Measurements from ENCODE around the gene DDX47.

DNA sequence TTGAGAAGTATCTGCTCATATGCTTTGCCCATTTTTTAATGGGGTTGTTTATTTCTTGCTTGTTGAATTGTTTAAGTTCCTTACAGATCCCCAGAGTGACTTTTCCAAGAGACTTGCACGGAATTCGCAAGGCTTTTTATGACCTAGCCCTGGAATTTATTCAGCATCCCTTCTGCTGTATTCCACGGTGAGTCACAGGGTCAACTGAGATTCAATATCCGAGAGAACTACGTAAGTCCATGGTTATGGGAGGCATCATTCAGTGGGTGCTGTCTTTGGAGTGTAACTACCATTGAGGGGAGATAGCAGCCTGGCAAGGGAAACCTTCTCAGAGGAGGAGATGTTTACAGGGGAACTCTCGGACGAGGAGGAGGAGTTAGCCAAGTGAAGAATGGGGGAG, 57.3 kb downstream of the DDX47 start:
- TF ChIP-seq, protein P1, sequence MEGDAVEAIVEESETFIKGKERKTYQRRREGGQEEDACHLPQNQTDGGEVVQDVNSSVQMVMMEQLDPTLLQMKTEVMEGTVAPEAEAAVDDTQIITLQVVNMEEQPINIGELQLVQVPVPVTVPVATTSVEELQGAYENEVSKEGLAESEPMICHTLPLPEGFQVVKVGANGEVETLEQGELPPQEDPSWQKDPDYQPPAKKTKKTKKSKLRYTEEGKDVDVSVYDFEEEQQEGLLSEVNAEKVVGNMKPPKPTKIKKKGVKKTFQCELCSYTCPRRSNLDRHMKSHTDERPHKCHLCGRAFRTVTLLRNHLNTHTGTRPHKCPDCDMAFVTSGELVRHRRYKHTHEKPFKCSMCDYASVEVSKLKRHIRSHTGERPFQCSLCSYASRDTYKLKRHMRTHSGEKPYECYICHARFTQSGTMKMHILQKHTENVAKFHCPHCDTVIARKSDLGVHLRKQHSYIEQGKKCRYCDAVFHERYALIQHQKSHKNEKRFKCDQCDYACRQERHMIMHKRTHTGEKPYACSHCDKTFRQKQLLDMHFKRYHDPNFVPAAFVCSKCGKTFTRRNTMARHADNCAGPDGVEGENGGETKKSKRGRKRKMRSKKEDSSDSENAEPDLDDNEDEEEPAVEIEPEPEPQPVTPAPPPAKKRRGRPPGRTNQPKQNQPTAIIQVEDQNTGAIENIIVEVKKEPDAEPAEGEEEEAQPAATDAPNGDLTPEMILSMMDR (conservative IDR thresholded peaks at IDR 0.05; ENCODE audit: low read depth, low read length): no peak
- peak; percentile 36; the same call in 1 of the 2 replicates for TF ChIP-seq POLR2A (IDR thresholded peaks at IDR 0.05; ENCODE audit: low read depth, low read length)
- TF ChIP-seq CEBPB (IDR thresholded peaks at IDR 0.05; ENCODE audit: low read depth, low read length): no peak
- no peak for TF ChIP-seq RAD21 (IDR thresholded peaks at IDR 0.05; ENCODE audit: low read length)
- TF ChIP-seq, protein P2, sequence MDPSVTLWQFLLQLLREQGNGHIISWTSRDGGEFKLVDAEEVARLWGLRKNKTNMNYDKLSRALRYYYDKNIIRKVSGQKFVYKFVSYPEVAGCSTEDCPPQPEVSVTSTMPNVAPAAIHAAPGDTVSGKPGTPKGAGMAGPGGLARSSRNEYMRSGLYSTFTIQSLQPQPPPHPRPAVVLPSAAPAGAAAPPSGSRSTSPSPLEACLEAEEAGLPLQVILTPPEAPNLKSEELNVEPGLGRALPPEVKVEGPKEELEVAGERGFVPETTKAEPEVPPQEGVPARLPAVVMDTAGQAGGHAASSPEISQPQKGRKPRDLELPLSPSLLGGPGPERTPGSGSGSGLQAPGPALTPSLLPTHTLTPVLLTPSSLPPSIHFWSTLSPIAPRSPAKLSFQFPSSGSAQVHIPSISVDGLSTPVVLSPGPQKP (IDR thresholded peaks at IDR 0.05; ENCODE audit: borderline replicate concordance, low read depth, low read length): no peak
- peak; percentile 26; the same call in 1 of the 2 replicates for TF ChIP-seq NFE2L2 (IDR thresholded peaks at IDR 0.05; ENCODE audit: low read depth, low read length)
- no peak for TF ChIP-seq RCOR1 (IDR thresholded peaks at IDR 0.05; ENCODE audit: insufficient replicate concordance, low read length)
- no peak for TF ChIP-seq MXI1 (IDR thresholded peaks at IDR 0.05; ENCODE audit: borderline replicate concordance, low read depth, low read length)
- TF ChIP-seq RFX5 (IDR thresholded peaks at IDR 0.05; ENCODE audit: low read depth, low read length): no peak
- TF ChIP-seq USF2 (IDR thresholded peaks at IDR 0.05; ENCODE audit: low read depth, low read length): no peak
- no peak for TF ChIP-seq MAFK (IDR thresholded peaks at IDR 0.05; ENCODE audit: low read depth, low read length)
- TF ChIP-seq MAZ (IDR thresholded peaks at IDR 0.05; ENCODE audit: borderline replicate concordance, low read depth, low read length): 0 out of 2 replicates have a peak, but pooled peaks have one; percentile 8
